K562 (cell line): ENCODE data around the gene SLC25A45. TPM values are rescaled to one million over a fixed set of nuclear protein-coding genes. Genes with fewer than 3 reads are reported as not detected.

Experiments
- ATAC-seq: fragments of 200-7000 bp; cut with Tn5 transposase; 3 replicates; pipeline ENCODE4 v1.9.1; 2020; ENCODE audit warnings: moderate library complexity
- BruUV-seq: library from RNA; stranded (reverse); fragments of 400-500 nt; replicated peaks from 2 replicates; lab custom pipeline; 2021; lab: Mats Ljungman, UMichigan
- CTCF ChIA-PET: fragments of 300-600 bp; formaldehyde crosslinking; extraction: SDS; loops from one replicate; lab custom pipeline; 2021; ENCODE audit warnings: low intra/inter-chr PET ratio; lab: Yijun Ruan, JAX
- POLR2A ChIA-PET: fragments of 300-600, 350-650 bp; sonication (Branson Sonifier 250); formaldehyde crosslinking; extraction: SDS; loops from one replicate; lab custom pipeline; 2021; ENCODE audit warnings: antibody characterized with exemption, inconsistent platforms; lab: Yijun Ruan, JAX
- DNase-seq, 4 experiments: peaks; one replicate each; pipeline versions ENCODE4 v3.0.0 to v3.0.0-alpha.2; 2011 to 2018; ENCODE audit warnings: low spot score in 3 of 4, mixed read lengths in 3 of 4; ENCODE audit errors: extremely low read depth in 1 of 4
- FAIRE-seq: peaks from 2 replicates; lab custom pipeline; 2011; peaks lifted over from hg19 to GRCh38; lab: Jason Lieb, UNC
- H2AFZ ChIP-seq: 2 replicates; pipeline ENCODE4 v1.6.0; 2011; ENCODE audit warnings: low read depth, low read length, control low read depth, inconsistent platforms
- H3K27ac ChIP-seq: fragments of 200-600 bp; 3 replicates; pipeline ENCODE4 v1.8.0; 2011; ENCODE audit warnings: low read depth, mild to moderate bottlenecking, control low read depth, inconsistent platforms, low read length, moderate library complexity, mixed read lengths; ENCODE audit errors: extremely low read depth
- H3K27me3 ChIP-seq, 2 experiments: fragments of 300-600 bp in 1 of 2; 2 replicates in 1 of 2; 3 replicates in 1 of 2; pipeline versions ENCODE4 v1.6.0 to v1.8.0; 2011; ENCODE audit warnings: inconsistent platforms in 2 of 2, low read length in 2 of 2, mild to moderate bottlenecking in 1 of 2, mixed read lengths in 1 of 2, moderate library complexity in 1 of 2; ENCODE audit not compliant: control insufficient read depth in 2 of 2, insufficient read depth in 2 of 2
- H3K36me3 ChIP-seq: fragments of 300-600 bp; 3 replicates; pipeline ENCODE4 v1.8.0; 2011; ENCODE audit warnings: mild to moderate bottlenecking, low read length, inconsistent platforms; ENCODE audit not compliant: control insufficient read depth, insufficient read depth
- H3K4me1 ChIP-seq, 2 experiments: fragments of 200-600 bp in 1 of 2; replicated peaks in 1 of 2; 2 replicates in 1 of 2; 3 replicates in 1 of 2; pipeline versions ENCODE4 v1.5.1 to v1.8.0; 2011; ENCODE audit warnings: inconsistent platforms in 2 of 2, low read length in 2 of 2, mild to moderate bottlenecking in 1 of 2, mixed read lengths in 1 of 2, moderate library complexity in 1 of 2; ENCODE audit not compliant: control insufficient read depth in 2 of 2, insufficient read depth in 2 of 2
- H3K4me2 ChIP-seq: 2 replicates; pipeline ENCODE4 v1.6.1; 2011; ENCODE audit warnings: low read length, control low read depth, inconsistent platforms, mixed read lengths; ENCODE audit not compliant: insufficient read depth
- H3K4me3 ChIP-seq: fragments of 200-600 bp; sonication (generic), shearing (Covaris generic); 2 replicates; pipeline ENCODE4 v1.5.1; 2016; ENCODE audit warnings: control low read depth, inconsistent platforms
- H3K79me2 ChIP-seq: fragments of 200-600 bp; 3 replicates; pipeline ENCODE4 v1.8.0; 2011; ENCODE audit warnings: low read length, inconsistent platforms; ENCODE audit not compliant: control insufficient read depth, insufficient read depth
- H3K9ac ChIP-seq, 2 experiments: 2 replicates each; pipeline versions ENCODE4 v1.6.0 to v1.6.1; 2011; ENCODE audit warnings: low read depth in 2 of 2, low read length in 2 of 2, control low read depth in 1 of 2, inconsistent platforms in 1 of 2, mild to moderate bottlenecking in 1 of 2, mixed read lengths in 1 of 2; ENCODE audit not compliant: insufficient read depth in 1 of 2
- H3K9me1 ChIP-seq: one replicate; pipeline ENCODE4 v1.6.0; 2011; ENCODE audit warnings: inconsistent platforms, mild to moderate bottlenecking, low read length, moderate library complexity; ENCODE audit not compliant: control insufficient read depth, insufficient read depth
- H3K9me3 ChIP-seq: replicated peaks from 2 replicates; pipeline ENCODE4 v1.5.1; 2011; ENCODE audit warnings: low read depth, low read length, inconsistent platforms; ENCODE audit not compliant: control insufficient read depth, insufficient read depth
- H4K20me1 ChIP-seq: replicated peaks from 2 replicates; pipeline ENCODE4 v1.6.1; 2011; ENCODE audit warnings: low read length, inconsistent platforms, mixed read lengths; ENCODE audit not compliant: control insufficient read depth, insufficient read depth
- CHCHD3 ChIP-seq: fragments of 250-450 bp; sonication (Bioruptor Pico); IDR thresholded peaks from 2 replicates; pipeline ENCODE4 v2.1.2; 2022; ENCODE audit warnings: mild to moderate bottlenecking
- DPF2 ChIP-seq: fragments of 450-650 bp; IDR thresholded peaks from 2 replicates; pipeline ENCODE4 v1.6.1; 2016
- ILK ChIP-seq: fragments of 450-650 bp; IDR thresholded peaks from 2 replicates; pipeline ENCODE4 v1.6.1; 2016; ENCODE audit warnings: missing genetic modification characterization, low read depth, mild to moderate bottlenecking, missing compliant biosample characterization, moderate library complexity, borderline replicate concordance
- NR2F6 ChIP-seq: fragments of 450-650 bp; formaldehyde crosslinking; IDR thresholded peaks from 2 replicates; pipeline ENCODE4 v1.4.0; 2020; ENCODE audit warnings: mild to moderate bottlenecking
- PHF8 ChIP-seq: fragments of 200-600 bp; sonication (generic); IDR thresholded peaks from 2 replicates; pipeline ENCODE4 v1.6.1; 2012; ENCODE audit warnings: mixed run types, mild to moderate bottlenecking, inconsistent platforms, low read length, moderate library complexity, borderline replicate concordance
- RAD51 ChIP-seq: fragments of 450-650 bp; IDR thresholded peaks from 2 replicates; pipeline ENCODE4 v1.7.1; 2016; ENCODE audit warnings: low read depth, mild to moderate bottlenecking, borderline replicate concordance
- RBM17 ChIP-seq: fragments of 200-400 bp; formaldehyde crosslinking; IDR thresholded peaks from 2 replicates; pipeline ENCODE4 v1.6.1; 2017; ENCODE audit warnings: low read depth, mild to moderate bottlenecking, low read length, borderline replicate concordance
- TAL1 ChIP-seq: fragments of 450-650 bp; IDR thresholded peaks from 2 replicates; pipeline ENCODE4 v1.6.1; 2016; ENCODE audit warnings: mild to moderate bottlenecking
- ZNF3 ChIP-seq: fragments of 250-450 bp; sonication (Bioruptor Pico); IDR thresholded peaks from 2 replicates; pipeline ENCODE4 v1.5.0; 2021; ENCODE audit warnings: mild to moderate bottlenecking, moderate library complexity
- ZNF384 ChIP-seq: IDR thresholded peaks from 2 replicates; pipeline ENCODE4 v1.6.1; 2012; ENCODE audit warnings: low read depth, low read length, improper control_type of control experiment
- WGBS: fragments of 100-300 bp; shearing (Covaris generic); methylation state at CpG from one replicate; pipeline ENCODE4 v1.1.6; 2016; ENCODE audit warnings: low coverage, mixed read lengths; ENCODE audit not compliant: insufficient coverage; ENCODE audit errors: missing lambda C conversion rate; 5-methylcytosine and 5-hydroxymethylcytosine counted together
- in situ Hi-C: fragments of 300-500 bp; cut with MboI; formaldehyde crosslinking; loops from 4 replicates; pipeline ENCODE4 v1.15.0; 2018; ENCODE audit warnings: inconsistent platforms, mixed read lengths
- intact Hi-C: fragments of 100-400 bp; cut with micrococcal nuclease; formaldehyde crosslinking; loops from 2 replicates; pipeline ENCODE4 v1.14.2; 2022
- polyA plus RNA-seq, 8 experiments: library from polyadenylated mRNA; depleted of rRNA in 4 of 8; stranded (reverse) in 5 of 8; unstranded in 3 of 8; fragments of >200 nt; fragmentation: Nextera tagmentation in 2 of 8; fragmentation: Illumina TruSeq in 1 of 8; extraction: Ambion mirVana in 2 of 8; extraction: Trizol in 1 of 8; gene quantifications; 2 replicates each; pipeline versions ENCODE4 v1.2.1 to v1.2.3, GENCODE V29; 2011 to 2014; ENCODE audit warnings: inconsistent platforms in 1 of 8, missing spikeins in 1 of 8
- total RNA-seq, 7 experiments: library from RNA; depleted of rRNA in 6 of 7; stranded (reverse); fragments of >200 nt in 6 of 7; fragmentation: Illumina TruSeq in 2 of 7; extraction: Trizol in 2 of 7; gene quantifications; 2 replicates each; pipeline versions ENCODE4 v1.2.1 to v1.2.3, GENCODE V29; 2011 to 2021; ENCODE audit warnings: low replicate concordance in 1 of 7
- TF ChIP-seq, protein P1 (sequence below), 2 experiments: fragments of 200-800 bp in 1 of 2; sonication (Bioruptor generic) in 1 of 2; sonication (generic) in 1 of 2; formaldehyde crosslinking in 1 of 2; IDR thresholded peaks in 1 of 2; conservative IDR thresholded peaks in 1 of 2; 2 replicates each; pipeline versions ENCODE4 v1.5.0 to v1.6.1; 2016 to 2020; ENCODE audit warnings: missing compliant biosample characterization in 1 of 2, missing genetic modification characterization in 1 of 2, missing genetic modification reagents in 1 of 2
- TF ChIP-seq, protein P2 (sequence below), 2 experiments: fragments of 450-650 bp in 1 of 2; sonication (generic) in 1 of 2; formaldehyde crosslinking; conservative IDR thresholded peaks; 2 replicates each; pipeline versions ENCODE4 v1.4.0 to v1.8.1; 2020 to 2022; ENCODE audit warnings: mild to moderate bottlenecking in 1 of 2, missing genetic modification reagents in 1 of 2
- TF ChIP-seq, protein P3 (sequence below): fragments of 250-450 bp; sonication (Bioruptor Pico); IDR thresholded peaks from 2 replicates; pipeline ENCODE4 v1.4.0; 2020; ENCODE audit warnings: mild to moderate bottlenecking, moderate library complexity, borderline replicate concordance

SLC25A45 gene
- total and polyA plus RNA-seq, 9 of the 15 experiments (the other 6 are each of a cell fraction or from before 2014, with no cell fraction given): 0.15 to 2.3 (median 0.68) TPM

DNA sequence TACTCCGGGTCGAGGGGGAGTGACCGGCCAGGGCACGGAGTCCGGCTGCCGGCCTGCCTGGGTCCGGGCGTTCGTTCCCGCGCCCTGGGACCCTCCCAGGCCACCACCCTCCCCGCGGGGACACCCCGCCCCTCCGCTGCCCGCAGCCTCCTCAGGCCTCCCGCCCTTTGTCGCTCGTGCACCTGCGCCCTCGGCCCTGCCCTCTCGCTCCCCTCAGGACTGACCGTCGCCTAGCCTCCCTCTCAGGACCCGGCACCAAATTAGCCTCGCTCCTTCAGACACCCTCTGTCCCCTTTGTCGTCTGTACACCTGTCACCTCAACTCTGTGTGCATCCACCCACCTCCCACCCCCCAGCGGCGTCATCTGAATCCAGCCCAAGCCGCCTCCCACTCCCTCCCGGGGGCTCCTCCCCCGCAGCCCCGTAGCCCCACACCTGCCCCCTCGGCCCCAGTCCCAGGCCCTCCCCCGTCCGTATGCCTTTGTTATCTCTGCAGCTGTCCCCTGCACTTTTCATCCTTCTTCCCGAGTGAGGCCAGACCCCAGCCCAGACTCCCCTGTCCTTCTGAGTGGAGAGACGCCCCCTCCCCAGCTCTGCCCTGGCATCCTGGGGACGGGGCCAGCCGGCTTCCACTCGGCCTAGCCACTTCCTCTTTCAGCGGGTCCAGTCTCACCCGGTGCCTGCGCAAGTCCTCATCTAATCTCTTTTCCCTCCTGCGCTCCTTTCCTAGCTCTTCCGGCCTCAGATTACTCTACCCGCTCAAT, 27.3 kb downstream of the SLC25A45 start (continued):
- TF ChIP-seq, protein P1, sequence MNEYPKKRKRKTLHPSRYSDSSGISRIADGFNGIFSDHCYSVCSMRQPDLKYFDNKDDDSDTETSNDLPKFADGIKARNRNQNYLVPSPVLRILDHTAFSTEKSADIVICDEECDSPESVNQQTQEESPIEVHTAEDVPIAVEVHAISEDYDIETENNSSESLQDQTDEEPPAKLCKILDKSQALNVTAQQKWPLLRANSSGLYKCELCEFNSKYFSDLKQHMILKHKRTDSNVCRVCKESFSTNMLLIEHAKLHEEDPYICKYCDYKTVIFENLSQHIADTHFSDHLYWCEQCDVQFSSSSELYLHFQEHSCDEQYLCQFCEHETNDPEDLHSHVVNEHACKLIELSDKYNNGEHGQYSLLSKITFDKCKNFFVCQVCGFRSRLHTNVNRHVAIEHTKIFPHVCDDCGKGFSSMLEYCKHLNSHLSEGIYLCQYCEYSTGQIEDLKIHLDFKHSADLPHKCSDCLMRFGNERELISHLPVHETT (CRISPR knock-in tag; conservative IDR thresholded peaks at IDR 0.05 in 1 of 2, IDR thresholded peaks at IDR 0.05 in 1 of 2): peak in 1 of 2 experiments; percentile 57; a peak in 2 of 4 replicates
- TF ChIP-seq DPF2 (peak; percentile 73), TAL1 (peak; percentile 38; the same call in 1 of the 2 replicates), CHCHD3 (no peak)

DNA sequence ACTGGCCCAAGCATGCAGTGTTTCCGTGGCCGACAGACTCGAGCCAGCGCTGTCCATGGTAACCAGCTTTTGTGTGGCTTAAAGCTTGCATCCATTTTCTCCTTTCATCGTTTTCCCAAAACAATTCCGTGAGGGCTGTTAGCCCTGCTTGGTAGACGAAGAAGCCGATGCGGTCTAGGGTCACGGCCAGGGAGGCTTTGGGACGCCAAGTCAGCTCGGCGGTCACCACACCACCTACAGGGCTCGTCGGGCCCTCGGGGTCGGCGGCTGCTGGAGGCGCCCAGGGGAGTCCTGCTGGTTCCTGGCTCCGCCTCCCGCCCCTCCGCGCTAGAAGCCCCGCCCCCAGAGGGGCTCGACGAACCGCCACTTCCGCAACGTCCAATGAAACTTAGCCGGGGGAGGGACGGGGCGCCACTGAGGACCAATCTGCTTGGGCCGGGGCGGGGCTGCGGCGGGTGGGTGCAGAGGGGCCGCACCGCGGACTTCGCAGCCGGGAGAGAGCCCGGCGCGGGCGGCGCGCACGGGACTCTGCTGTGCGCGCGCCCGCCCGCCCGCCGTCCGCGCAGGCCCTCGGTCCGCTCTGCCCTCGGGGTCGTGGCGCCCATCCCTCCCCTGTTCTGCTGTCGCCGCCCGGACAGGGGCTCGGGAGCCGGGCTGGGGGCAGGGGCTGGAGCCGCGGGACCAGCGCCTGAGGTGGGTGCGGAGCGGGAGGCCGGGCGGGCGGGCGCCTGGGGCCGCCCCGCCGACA, 28.0 kb downstream of the SLC25A45 start, which contains the start of gene TIGD3:
TIGD3 (plus strand) TSS at position 487 of the 748 bp plus-strand sequence. CDS start 1,058 bp downstream, outside the sequence.
- ATAC-seq (peak; percentile 95), DNase-seq (peak; percentile 98 to 99 (median 99)), FAIRE-seq (peak; percentile 83)
- no TSS peak for BruUV-seq
- in situ Hi-C loops (no loop called here), intact Hi-C loops (no loop called here)
- Histone ChIP-seq H3K79me2 (no peaks in the 10 kb centered on the region), H3K27me3 (no peaks in the 10 kb centered on the region), H3K4me1 (peaks cover 25 to 48% of the 10 kb centered on the region in 2 experiments), H3K9me1 (no peaks in the 10 kb centered on the region), H3K27ac (peak within 1 kb of the TSS; percentile 66), H3K9me3 (no peaks in the 10 kb centered on the region), H4K20me1 (peaks cover 10% of the 10 kb centered on the region; the same call in 1 of the 2 replicates), H3K4me2 (peak within 1 kb of the TSS; percentile 88), H3K4me3 (peak within 1 kb of the TSS; percentile 63), H3K36me3 (peaks cover 31% of the 10 kb centered on the region), H3K9ac (peak within 1 kb of the TSS; percentile 44 to 94), H2AFZ (peak within 1 kb of the TSS; percentile 82)
- ChIA-PET POLR2A (interaction anchor here (0.7 to 15.6 kb wide), 11 partner anchors 8 to 176 kb away, joined by 3 to 253 read pairs (median 5); partner anchors contain the start of genes DPF2, MALAT1 and NEAT1), CTCF (interaction anchor here (0.6 to 0.9 kb wide), 2 partner anchors 35 to 79 kb away, joined by 3 to 5 read pairs; no protein-coding TSS in a partner anchor)
- WGBS: 2% methylated on average over 40 of the region's 79 CpGs
- TF ChIP-seq RBM17 (no peak), NR2F6 (CRISPR knock-in tag) (no peak), ZNF3 (CRISPR knock-in tag) (no peak), PHF8 (peak; percentile 73; the same call in 1 of the 2 replicates), RAD51 (no peak), ILK (no peak), ZNF384 (no peak)
- TF ChIP-seq, protein P2, sequence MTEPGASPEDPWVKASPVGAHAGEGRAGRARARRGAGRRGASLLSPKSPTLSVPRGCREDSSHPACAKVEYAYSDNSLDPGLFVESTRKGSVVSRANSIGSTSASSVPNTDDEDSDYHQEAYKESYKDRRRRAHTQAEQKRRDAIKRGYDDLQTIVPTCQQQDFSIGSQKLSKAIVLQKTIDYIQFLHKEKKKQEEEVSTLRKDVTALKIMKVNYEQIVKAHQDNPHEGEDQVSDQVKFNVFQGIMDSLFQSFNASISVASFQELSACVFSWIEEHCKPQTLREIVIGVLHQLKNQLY (CRISPR knock-in tag; conservative IDR thresholded peaks at IDR 0.05): no peak
- TF ChIP-seq, protein P3, sequence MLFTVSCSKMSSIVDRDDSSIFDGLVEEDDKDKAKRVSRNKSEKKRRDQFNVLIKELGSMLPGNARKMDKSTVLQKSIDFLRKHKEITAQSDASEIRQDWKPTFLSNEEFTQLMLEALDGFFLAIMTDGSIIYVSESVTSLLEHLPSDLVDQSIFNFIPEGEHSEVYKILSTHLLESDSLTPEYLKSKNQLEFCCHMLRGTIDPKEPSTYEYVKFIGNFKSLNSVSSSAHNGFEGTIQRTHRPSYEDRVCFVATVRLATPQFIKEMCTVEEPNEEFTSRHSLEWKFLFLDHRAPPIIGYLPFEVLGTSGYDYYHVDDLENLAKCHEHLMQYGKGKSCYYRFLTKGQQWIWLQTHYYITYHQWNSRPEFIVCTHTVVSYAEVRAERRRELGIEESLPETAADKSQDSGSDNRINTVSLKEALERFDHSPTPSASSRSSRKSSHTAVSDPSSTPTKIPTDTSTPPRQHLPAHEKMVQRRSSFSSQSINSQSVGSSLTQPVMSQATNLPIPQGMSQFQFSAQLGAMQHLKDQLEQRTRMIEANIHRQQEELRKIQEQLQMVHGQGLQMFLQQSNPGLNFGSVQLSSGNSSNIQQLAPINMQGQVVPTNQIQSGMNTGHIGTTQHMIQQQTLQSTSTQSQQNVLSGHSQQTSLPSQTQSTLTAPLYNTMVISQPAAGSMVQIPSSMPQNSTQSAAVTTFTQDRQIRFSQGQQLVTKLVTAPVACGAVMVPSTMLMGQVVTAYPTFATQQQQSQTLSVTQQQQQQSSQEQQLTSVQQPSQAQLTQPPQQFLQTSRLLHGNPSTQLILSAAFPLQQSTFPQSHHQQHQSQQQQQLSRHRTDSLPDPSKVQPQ (CRISPR knock-in tag): no peak
